GM21367 (cell line): ENCODE measurements around the gene DPT.

Experiments
- ATAC-seq: cut with Tn5 transposase; IDR thresholded peaks from one replicate; pipeline ENCODE4 v1.9.1; 2021; ENCODE audit not compliant: unreplicated experiment

The DPT gene

GRCh38 chr1:168706391-168706992, 22.5 kb downstream of the DPT start:
- ATAC-seq = no peak

DNA sequence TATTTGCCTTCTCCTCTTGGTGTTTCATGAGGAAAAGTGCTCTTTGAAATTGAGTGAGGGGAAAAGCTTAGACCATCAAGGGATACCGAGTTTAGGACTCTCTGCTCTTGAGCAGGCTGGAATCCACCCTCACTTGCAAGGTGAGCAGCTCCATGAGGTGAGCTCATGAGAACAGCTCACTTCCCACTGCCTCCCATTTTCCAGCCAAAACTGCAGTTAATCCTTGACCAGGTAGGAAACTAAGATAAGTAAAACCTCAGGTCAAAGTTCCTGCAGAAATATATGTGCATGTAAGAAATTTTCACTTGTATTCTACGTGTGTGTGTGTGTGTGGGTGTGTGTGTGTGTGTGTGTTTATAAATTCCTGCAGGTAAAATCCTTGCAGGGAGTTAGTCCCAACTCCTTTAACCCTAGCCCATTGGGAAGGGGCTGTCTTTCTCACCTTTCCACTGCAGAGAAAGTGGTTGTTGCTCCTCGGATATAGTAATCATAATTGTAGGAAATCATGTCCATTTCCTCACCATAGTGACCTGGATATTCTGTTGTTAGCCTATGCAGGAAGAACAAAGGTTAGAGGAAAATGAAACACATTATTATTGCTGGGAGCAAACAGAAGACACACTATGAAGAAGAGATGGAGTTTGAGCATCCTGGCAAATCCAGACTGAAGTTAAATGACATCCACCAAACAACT, 28.3 kb downstream of the DPT start:
- no peak for ATAC-seq

- no peak for ATAC-seq
Measured at GRCh38 chr1:168698453-168698852, 30.6 kb downstream of the DPT start.

GRCh38 chr1:168697356-168698126, 31.5 kb downstream of the DPT start:
- ATAC-seq = no peak

GRCh38 chr1:168696125-168696760, 32.8 kb downstream of the DPT start:
- no peak for ATAC-seq

GRCh38 chr1:168693872-168694238, 35.2 kb downstream of the DPT start:
- ATAC-seq = no peak

DNA sequence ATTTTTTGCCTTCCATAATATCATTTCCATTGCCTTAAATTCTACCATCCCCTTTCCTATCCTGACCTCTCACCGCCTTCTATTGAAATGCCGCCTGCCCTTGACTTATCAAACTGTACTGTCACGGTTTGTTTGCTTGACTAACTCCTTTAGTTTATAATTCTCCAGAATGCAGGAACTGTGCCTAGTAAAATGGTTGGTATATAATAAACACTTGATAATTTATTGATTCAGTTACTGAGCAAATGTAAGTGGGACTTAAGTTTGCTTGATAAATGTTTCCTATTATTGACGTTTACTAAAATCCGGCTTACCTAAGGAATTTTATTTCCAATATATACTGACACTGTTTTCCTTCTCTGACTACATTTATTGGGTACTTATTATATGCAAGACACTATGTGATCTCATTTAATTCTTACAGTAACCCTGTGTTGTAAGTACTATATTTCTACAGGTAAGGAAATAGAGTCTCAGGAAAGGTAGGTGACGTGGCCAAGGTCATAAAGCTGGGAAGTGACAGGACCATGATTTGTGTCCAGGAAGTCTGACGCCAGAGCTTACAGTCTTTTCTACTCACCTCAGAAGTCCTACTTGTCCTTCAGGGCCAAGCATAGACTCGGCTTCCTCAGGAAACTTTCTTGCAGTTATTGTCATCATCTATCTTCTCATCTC, 35.7 kb downstream of the DPT start:
- ATAC-seq = no peak

DNA sequence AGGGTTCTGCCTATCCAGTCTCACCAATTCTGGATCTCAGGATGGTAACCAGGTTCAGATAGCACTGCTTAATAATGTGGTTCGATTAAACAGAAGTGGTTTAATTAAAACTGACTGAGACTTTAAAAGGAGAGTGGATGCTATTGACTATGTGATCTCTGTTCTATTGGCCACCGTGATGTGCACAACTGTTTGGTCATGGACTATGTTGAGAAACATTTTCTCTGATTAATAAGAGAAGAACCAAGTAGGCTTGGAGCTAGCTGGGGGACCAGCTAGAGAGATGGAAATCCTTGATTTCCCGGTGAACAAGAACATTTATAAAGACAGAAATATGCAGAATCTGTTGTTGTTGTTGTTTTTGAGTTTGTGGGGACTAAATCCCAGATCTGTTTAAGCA, 36.5 kb downstream of the DPT start:
- ATAC-seq = no peak

- no peak for ATAC-seq
Measured at GRCh38 chr1:168691541-168691940, 37.5 kb downstream of the DPT start.

- no peak for ATAC-seq
Measured at GRCh38 chr1:168689726-168690602, 39.0 kb downstream of the DPT start.

GRCh38 chr1:168689327-168689657, 39.7 kb downstream of the DPT start:
- ATAC-seq = no peak

DNA sequence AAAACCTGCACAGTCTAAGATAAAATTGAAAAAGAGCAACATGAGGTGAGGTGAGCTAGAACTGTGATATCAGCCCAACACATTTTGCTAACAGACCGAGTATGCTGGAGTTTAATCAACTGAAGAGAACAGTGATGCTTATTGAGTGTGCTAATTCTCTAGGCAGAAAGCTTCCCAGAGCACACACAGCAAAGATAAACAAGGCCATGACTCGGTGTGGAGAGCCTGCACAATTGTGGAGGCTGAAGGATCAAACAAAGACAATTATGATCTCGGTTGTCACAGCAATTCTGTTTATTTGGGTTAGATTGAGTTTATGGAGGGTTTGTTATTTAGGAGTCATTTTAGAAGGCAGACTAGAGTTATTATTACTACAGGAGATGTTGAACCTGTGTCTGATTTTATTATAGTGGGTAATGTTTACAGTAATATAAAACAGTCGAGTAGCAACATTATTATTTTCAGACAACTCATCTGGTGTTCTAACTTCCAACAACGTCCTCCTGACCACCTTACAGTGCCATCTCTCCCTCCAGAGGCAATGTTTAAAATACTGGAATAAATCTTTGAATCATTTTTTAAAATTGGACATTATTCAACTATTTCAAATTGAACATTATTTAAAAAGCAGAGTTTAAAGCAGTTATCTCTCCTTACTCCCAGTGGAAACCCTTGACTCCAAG, 40.2 kb downstream of the DPT start:
- ATAC-seq = no peak

- no peak for ATAC-seq
Measured at GRCh38 chr1:168687816-168688215, 41.2 kb downstream of the DPT start.

GRCh38 chr1:168686666-168687065, 42.3 kb downstream of the DPT start:
- no peak for ATAC-seq

- ATAC-seq = no peak
Measured at GRCh38 chr1:168683871-168684270, 45.1 kb downstream of the DPT start.

DNA sequence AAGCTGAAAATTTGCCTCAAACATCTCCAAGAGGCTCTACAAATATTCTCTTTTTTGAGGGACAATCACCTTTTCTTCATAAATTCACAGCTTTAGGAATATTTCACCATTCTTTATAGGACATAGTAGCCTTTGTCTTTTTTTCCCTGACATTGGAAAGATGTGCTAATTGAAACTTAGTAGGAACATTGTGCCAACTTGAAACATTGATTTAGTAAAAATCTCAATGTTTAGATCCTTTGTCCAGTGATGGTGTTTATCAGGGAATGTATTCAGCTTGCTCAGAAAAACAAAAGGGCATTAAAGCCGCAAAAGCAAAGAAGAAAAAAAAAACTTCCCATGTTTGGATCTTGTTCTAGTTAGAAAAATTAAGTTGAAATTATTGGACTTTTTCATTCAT, 52.1 kb downstream of the DPT start:
- ATAC-seq = no peak

- ATAC-seq = no peak
Measured at GRCh38 chr1:168676029-168676812, 52.8 kb downstream of the DPT start.

GRCh38 chr1:168673974-168674683, 54.9 kb downstream of the DPT start:
- no peak for ATAC-seq
